Choroid plexus epithelial cell (primary cell): ENCODE results near the gene TMUB1.
A peak's percentile ranks its signal among the peaks of the same experiment; 100 is the strongest.

Experiments
- DNase-seq: peaks from one replicate; pipeline ENCODE4 v3.0.0-alpha.2; 2010; ENCODE audit warnings: low read depth
- H3K4me3 ChIP-seq: 2 replicates; pipeline ENCODE4 v1.5.1; 2011; ENCODE audit warnings: low read depth, mild to moderate bottlenecking, control low read depth, low read length, moderate library complexity
- TF ChIP-seq, protein P1 (sequence below): conservative IDR thresholded peaks from 2 replicates; pipeline ENCODE4 v1.5.1; 2011; ENCODE audit warnings: low read depth, mild to moderate bottlenecking, control low read depth, inconsistent platforms, low read length, moderate library complexity

Gene TMUB1

DNA sequence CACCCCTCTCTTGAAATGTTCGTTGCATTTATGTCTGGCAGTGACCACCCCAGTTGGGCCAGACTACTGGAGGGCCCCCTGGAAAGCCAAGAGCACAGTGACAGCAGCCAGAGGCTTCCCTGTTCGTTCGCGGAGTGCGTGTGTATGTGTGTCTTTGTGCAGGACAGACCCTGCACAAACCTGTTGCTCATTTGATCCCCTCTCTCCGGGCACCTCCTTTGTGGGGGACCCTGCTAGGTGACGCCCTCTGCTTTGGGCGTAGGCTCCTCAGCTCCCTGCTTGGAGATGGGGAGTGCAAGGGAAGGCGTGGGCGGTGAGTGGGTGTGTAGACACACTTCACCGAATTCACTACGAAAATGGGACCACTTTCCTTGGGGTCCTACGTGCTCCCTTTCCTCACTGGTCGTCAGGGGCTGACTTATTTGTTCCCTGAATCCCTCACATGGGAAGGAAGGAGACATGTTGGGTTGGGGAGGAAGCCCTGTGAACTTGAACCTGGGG is 41.7 kb upstream of the TMUB1 start:
- TF ChIP-seq, protein P1, sequence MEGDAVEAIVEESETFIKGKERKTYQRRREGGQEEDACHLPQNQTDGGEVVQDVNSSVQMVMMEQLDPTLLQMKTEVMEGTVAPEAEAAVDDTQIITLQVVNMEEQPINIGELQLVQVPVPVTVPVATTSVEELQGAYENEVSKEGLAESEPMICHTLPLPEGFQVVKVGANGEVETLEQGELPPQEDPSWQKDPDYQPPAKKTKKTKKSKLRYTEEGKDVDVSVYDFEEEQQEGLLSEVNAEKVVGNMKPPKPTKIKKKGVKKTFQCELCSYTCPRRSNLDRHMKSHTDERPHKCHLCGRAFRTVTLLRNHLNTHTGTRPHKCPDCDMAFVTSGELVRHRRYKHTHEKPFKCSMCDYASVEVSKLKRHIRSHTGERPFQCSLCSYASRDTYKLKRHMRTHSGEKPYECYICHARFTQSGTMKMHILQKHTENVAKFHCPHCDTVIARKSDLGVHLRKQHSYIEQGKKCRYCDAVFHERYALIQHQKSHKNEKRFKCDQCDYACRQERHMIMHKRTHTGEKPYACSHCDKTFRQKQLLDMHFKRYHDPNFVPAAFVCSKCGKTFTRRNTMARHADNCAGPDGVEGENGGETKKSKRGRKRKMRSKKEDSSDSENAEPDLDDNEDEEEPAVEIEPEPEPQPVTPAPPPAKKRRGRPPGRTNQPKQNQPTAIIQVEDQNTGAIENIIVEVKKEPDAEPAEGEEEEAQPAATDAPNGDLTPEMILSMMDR = no peak
- no peak overlapping the region for H3K4me3 ChIP-seq
- DNase-seq = no peak

DNA sequence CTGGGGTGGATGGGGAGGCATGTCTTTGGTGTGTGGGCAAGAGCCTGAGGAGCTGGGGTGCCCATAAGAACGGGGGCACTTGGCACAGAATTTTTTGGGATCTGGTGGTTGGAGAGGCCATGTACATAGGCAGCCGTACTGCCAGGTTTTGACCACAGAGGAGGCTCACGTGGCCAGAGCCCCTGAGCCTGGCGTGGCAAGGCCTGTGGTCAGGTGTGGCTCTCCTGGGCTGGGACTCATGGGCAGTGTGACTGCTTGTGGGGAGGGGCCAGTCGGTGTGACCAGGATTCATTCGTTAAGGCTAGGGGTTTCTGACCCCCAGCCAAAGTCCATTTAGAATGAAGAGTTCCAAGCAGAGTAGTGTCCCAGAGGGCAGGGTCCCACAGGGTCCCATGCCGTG is 41.2 kb upstream of the TMUB1 start:
- no peak for DNase-seq
- H3K4me3 ChIP-seq = no peak overlapping the region
- TF ChIP-seq, protein P1 = no peak

DNA sequence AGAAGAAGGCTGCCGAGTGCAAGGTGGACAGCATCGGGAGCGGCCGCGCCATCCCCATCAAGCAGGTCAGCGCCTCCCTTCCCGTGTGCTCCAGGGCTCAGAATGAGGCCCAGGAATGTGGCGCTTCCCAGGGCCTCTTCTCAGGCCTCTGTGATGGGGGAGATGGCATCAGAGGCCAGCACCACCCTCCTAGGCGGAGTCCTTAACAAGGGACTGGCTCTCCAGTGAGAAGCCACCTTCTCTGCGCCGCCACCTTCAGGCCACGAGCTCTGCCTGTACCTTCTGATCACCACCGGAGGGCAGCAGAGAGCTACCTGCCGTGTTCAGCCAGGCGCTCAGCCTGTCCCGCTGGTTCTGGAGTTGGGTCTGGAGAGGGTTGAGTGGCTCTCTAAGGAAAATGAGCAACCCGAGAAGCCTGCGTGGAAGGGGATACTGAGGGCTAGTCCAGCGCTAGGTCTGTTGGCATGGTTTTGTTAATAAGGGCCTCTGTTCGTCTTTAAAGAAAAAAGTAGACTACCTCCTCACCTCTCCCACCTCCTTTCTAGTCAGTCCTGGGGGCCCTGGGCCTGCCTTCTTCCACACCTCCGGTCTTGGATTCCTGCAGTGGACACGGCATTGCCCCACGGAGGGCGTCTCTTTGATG is 40.6 kb upstream of the TMUB1 start:
- H3K4me3 ChIP-seq = no peak overlapping the region
- TF ChIP-seq, protein P1 = peak; percentile 99
- DNase-seq = peak; percentile 85

DNA sequence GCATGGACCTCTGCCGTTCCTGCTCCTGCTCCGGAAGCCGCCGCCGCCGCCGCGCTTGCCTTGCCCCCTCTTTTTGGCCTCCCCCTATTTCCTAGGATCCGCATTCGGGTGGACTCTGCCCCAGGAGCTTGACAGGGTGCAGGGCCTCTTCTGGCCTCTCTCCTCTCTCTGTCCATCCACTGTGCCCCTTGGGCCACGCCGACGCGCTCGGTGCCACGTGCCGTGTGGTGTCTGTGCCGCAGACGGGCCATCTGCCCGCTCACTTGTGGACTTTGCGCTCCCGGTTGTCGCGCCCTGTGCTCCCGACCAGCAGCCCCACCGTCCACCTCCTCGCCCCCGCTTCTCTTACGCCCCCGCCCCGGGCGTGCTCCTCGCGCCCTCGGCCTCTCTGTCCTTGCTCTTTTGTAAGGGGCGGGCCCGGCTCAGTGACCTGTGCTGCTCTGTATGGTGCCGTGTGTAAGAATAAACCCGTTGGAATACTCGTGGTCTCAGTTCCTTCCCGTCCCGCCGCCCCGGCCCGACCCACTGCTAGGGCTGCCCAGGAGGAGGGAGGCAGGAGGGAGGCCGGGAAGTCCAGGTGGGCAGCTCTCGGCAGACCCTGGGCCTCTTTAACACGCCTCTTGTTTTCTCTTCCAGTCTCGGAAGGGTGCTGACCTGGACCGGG is 40.0 kb upstream of the TMUB1 start:
- DNase-seq = no peak
- no peak overlapping the region for H3K4me3 ChIP-seq
- TF ChIP-seq, protein P1 = no peak

DNA sequence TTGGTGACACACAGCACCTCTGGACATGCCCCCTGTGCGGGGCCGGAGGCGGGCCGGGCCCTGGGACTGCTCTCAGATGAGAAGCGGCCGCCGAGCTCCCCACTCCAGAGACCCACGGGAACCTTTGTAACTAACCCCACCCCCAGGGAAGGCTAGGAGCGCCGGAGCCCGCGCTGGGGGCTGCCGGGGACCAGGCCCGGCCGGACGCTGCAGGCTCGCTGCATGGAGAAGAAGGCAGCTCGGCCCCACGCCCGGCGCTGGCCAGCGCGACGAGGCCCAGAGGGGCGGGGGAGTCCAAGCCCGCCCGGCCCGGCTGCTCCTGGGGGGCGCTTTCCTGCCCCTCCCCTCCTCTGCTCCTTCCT is 39.5 kb upstream of the TMUB1 start:
- TF ChIP-seq, protein P1 = no peak
- H3K4me3 ChIP-seq = no peak overlapping the region
- DNase-seq = no peak

DNA sequence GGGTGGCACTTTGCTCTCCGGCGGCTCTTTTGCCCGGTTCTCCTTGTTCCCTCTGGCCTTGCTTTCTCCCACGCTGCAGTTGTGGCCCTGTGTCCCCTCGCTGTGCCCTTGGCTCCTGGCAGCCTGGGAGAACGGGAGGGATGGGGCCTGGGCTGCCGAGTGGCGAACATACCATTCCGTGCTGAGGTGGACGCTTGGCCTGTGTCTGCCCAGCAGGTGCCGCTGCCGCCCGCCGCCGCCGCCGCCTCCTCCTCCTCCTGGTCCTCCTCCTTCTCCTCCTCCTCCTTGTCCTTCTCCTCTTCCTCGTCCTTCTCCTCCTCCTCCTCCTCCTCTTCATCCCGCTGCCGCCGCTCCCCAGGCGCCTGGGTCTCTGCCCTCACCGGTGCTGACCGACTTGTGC is 39.0 kb upstream of the TMUB1 start:
- H3K4me3 ChIP-seq = no peak overlapping the region
- DNase-seq = no peak
- TF ChIP-seq, protein P1 = no peak
